ACHN (cell line): ENCODE measurements around the gene P2RX3.
"Not testable (repeated sequence)": the region's sequence is repeated elsewhere in the genome, so short reads cannot be mapped to it uniquely, and the experiment has no call there.

Experiments used
- DNase-seq: peaks from one replicate; pipeline ENCODE4 v3.0.0-alpha.2; 2015
- in situ Hi-C: cut with HindIII; loops from 2 replicates; pipeline ENCODE4 v1.10.0; 2017; ENCODE audit warnings: low sequenced_read_pairs, low pct_ligation_motif_present, low pct_unique_long_range_greater_than_20kb

P2RX3 gene

GRCh38 chr11:57359896-57360690, 21.9 kb downstream of the P2RX3 start:
- in situ Hi-C loops, result no loop called here
- no peak for DNase-seq

DNA sequence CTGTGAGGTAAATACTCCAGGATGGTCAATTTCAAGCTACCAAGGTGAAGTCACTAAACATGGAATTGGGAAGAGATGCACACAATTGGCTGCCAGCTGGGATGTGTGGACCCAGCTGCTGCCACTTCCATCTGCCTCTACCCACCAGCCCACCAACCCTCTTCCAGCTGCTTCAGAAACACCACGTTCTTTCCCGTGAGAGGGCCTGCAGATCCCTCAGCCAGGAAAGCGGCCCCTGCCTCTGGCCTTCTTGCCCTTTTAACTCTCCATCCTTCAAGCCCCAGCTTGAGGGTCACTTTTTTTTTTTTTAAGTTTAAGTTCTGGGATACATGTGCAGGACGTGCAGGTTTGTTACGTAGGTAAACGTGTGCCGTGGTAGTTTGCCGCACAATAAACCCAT, 22.8 kb downstream of the P2RX3 start:
- in situ Hi-C loops, result no loop called here
- no peak for DNase-seq

DNA sequence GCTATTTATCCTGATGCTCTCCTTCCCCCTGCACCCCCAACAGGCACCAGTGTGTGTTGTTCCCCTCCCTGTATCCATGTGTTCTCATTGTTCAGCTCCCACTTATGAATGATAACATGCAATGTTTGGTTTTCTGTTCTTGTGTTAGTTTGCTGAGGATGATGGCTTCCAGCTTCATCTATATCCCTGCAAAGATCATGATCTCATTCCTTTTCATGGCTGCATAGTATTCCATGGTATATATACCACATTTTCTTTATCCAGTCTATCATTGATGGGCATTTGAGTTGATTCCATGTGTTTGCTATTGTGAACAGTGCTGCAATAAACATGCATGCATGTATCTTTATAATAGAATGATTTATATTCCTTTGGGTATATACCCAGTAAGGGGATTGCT, 23.3 kb downstream of the P2RX3 start:
- in situ Hi-C loops, DNase-seq: not testable (repeated sequence)

DNA sequence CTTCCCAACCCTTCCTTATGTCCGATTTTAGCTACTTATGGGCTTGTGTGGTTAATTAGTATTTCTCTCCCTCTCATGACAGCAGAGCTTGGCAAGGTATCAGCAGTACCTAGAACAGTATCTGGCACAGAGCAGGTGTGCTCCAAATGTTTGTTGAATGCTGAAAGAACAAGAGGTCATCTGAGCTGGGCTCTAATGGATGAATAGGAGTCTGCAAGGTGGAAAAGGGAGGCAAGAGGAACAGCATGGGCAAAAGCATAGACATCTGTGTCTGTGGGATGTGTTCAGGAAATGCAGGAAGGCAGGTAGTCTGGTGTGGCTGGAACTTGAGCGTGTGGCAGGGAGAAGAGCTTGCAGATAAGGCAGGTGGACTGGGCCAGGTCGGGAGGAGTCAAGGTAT, 23.8 kb downstream of the P2RX3 start:
- no peak for DNase-seq
- in situ Hi-C loops, result no loop called here

DNA sequence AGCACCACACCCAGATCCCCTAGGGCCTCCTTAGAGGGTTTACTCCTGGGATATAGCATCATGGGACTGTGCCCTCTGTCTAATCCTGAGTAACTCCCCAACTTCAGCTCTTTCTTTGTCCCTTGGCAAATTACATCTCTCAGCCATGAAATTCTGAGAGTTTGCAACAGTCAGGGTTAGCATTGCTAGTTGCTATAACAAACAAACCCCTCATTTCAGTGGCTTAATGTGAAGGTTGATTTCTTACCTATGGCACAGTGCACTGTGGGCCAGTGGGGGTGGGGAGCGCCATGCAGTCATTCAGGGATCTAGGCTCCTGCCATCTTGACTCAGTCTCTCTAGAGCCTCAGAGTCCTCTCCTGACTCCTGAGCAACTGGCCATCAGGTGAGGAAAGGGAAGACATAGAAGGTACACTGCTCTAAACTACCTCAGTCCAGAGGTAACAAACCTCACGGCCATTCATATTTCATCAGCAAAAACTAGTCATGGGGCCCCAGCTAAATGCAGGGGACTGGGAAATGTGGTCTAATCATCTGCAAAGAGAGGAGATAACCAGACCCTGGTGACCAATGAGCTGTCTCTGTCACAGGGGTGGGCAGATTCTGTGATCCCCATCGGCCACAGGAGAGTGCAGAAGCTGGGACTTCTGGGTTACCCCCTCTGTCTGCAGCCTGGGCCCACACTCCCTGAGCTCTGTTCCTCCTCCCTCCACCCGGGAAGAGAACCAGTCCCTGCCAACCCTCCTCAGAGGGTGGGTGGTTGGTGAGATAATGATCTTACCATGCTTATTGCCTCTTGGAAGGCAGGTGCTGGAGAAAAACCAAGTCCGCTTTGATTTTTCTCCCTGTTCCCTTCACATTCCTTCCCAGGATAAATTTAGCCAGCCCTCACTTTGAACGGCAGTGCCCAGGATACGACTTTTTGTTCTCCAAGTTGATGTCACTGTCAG, 25.3 kb downstream of the P2RX3 start:
- in situ Hi-C loops, result no loop called here
- no peak for DNase-seq

GRCh38 chr11:57364851-57365660, 26.9 kb downstream of the P2RX3 start:
- DNase-seq, result no peak
- in situ Hi-C loops, result no loop called here

DNA sequence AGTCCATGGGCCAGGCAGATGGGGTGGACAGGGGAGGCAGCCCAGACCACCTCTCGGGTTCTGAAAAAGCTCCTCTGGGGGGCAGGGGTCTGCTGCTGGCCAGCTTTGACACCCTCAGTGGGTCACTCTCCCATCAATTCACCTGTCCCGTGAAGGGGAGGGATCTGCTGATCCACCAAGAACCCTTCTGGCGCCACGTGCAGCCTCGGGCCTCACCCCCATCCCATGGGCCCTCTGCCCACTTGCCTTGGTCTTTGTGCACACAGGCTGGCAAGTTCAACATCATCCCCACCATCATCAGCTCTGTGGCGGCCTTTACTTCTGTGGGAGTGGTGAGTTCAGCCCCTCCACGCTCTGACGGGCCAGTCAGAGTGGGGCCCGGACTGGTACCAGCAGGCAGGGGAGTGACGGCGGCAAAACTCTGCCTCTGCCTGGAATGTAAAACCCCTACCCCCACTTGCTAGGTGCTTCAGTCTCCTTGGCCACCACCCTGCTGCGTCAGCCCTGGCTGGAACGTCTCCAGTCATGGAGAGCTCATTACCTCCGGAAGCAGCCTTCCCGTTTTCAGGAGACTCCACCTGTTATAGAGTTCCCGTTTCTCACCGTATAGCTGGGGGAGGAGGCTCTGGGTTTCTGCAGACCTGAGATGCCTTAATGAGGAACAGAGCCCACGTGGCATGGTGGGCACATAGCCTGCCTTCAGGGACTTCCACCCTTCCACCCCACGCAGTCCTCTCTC, 30.1 kb downstream of the P2RX3 start:
- in situ Hi-C loops, result no loop called here
- no peak for DNase-seq

DNA sequence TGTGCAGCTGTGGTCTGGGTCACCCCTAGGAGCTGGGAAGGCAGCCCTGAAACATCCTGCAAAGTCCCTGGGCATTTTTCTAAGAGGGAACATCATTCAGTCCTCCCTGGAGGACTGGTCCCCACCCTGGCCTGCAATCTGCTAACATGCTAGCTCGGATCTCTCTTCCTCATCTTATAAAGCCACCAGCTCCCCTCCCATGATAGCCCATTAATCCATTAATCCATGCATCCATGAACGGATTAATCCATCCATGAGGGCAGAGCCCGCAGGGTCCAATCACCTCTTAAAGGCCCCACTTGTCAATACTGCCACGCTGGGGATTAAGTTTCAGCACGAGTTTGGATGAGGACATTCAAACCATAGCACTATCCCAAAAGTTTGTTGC, 30.7 kb downstream of the P2RX3 start:
- DNase-seq, result no peak
- in situ Hi-C loops, result no loop called here

- no peak for DNase-seq
- in situ Hi-C loops, result no loop called here
Measured at GRCh38 chr11:57370251-57370650, 32.1 kb downstream of the P2RX3 start.

GRCh38 chr11:57370941-57371340, 32.8 kb downstream of the P2RX3 start:
- in situ Hi-C loops, result no loop called here
- DNase-seq, result no peak

DNA sequence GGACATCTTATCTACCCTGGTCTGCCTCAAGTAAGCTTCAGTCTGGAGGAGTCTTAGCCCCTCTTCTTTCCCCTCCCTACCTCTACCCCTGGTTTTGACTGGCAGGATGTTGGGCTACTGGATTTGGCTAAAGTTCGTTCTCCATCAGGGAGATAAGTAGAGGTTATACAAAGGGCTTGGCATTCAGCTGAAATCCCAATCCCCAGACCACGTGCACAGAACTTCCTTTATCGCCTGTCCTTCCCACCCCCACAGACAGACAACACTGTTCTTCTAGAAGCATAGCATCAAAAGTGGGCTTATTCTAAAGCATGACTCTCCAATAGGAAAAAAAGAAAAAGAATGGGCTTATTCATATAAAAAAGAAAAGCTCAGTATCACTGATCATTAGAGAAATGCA, 35.0 kb downstream of the P2RX3 start:
- no peak for DNase-seq
- in situ Hi-C loops, result no loop called here

DNA sequence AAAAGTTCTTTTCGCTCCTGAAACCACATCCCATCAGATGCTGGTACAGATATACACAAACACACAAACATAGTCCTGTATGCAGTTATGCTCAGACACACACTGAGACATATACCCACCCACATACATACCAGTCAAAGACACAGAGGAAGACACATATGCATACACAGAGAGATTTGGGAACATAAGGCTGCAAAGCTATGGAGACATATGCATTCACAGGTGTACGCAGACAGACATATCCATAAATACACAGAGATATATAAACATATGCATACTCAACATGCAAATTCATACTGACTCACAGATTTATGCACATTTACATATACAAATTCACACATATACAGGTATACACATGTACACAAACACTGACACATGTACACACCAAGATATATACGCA, 36.8 kb downstream of the P2RX3 start:
- in situ Hi-C loops, result no loop called here
- no peak for DNase-seq

DNA sequence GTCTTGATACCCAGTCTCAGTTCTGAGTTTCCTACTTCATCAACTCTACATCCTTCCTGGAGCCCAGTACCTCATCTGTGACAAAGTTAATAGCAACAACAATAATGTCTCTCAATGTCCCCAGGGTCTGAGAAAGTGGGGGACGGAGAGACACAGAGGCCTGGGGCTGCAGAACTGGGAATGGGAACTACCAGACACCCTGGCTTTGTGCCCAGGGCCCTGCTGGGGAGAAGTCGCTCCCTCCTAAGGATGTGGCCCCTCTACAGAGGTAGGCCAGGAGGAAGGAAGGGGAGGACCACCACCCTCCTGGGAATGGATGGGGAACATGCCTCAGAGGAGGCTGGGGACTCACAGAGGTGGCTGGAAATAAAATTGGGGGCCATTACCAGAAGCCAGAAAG, 37.3 kb downstream of the P2RX3 start:
- DNase-seq, result no peak
- in situ Hi-C loops, result no loop called here

GRCh38 chr11:57376095-57377090, 38.2 kb downstream of the P2RX3 start:
- in situ Hi-C loops, result no loop called here
- DNase-seq, result no peak

GRCh38 chr11:57377107-57377506, 39.0 kb downstream of the P2RX3 start:
- in situ Hi-C loops, result no loop called here
- no peak for DNase-seq

DNA sequence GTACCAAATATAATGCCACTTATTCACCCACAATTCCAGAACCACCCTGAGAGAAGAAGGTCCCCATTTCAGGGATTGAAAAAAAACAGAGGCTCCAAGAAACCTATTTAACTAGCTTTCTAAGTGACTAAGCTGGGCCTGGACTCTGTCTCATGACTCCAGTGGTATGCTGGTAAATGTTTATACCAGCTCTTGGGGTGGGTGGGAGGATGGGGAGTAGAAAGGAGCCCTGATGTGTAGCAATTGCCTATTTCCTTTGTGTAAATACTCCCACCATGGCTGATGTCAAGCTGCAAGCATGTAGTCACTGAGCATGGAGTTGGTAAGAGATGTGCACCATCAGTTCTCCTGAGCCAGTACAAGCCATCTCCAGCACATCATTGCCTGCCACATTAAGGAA, 40.0 kb downstream of the P2RX3 start:
- in situ Hi-C loops, result no loop called here

GRCh38 chr11:57379732-57380131, 41.6 kb downstream of the P2RX3 start:
- peak; percentile 35 for DNase-seq
- in situ Hi-C loops, result no loop called here

More for the DNA sequence above, 40.0 kb downstream of the P2RX3 start:
- no peak for DNase-seq
